Kidney capillary endothelial cell (primary cell): ENCODE data around the gene ATP6V1G1.
"Not testable (repeated sequence)": the region's sequence is repeated elsewhere in the genome, so short reads cannot be mapped to it uniquely, and the experiment has no call there.

ENCODE experiments used
- DNase-seq: peaks from one replicate; pipeline ENCODE4 v3.0.0-alpha.2; 2018; ENCODE audit warnings: low spot score

The ATP6V1G1 gene, protein sequence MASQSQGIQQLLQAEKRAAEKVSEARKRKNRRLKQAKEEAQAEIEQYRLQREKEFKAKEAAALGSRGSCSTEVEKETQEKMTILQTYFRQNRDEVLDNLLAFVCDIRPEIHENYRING

DNA sequence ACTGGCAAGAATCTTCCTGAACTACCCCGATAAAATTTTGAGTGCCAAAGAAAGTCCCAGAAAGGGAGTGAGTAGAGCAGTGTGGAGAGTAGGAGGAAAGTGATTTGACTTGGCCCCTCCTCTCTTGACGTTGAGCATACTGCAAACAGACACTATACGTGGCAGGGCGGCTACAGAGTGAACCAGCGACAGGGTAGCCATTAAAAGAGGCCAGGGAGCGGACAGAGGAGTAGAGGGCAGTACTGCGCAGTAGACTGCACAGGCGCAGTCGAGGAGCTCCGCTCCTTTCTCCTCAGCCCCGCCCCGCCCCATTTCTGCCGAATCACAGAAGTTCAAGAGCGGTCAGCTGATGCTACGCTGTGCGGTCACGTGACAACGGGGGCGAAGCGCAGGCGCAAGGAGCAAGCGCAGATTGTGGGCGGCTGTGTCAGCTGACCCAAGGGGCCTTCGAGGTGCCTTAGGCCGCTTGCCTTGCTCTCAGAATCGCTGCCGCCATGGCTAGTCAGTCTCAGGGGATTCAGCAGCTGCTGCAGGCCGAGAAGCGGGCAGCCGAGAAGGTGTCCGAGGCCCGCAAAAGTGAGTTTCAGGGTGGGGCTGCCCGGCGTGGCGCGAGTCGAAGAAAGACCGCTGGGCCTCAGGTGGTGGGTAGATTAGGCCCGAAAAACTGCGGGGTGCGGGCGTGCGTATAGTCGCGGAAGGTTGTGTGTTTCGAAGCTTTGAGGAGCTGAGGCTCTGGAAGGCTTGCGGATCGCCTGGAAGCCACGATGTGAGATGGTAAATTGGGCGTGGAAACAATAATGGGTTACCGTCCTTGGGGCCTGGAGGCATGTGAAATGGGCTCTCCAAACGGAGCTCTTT is at the start of gene ATP6V1G1:
Gene ATP6V1G1, plus strand, starts transcription at position 425 of the 858 bp plus-strand sequence. Its CDS starts 70 bp downstream, at position 495.
- DNase-seq: peak; percentile 98

DNA sequence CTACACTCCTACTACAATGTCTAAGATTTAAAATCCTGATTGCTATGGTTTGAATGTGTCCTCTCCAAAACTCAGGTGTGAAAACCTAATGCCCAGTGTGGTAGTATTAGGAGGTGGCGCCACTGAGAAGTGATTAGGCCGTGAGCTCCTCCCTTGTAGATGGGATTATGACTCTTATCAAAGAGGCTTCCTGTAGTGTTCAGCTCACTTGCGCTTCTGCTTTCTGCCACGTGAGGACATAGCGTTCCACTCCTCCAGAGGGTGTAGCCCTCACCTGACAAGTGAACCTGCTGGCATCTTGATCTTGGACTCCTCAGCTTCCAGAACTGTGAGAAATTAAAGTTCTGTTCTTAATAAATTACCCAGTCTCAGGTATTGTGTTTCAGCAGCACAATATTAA is 49.3 kb upstream of the ATP6V1G1 start:
- no peak for DNase-seq

DNA sequence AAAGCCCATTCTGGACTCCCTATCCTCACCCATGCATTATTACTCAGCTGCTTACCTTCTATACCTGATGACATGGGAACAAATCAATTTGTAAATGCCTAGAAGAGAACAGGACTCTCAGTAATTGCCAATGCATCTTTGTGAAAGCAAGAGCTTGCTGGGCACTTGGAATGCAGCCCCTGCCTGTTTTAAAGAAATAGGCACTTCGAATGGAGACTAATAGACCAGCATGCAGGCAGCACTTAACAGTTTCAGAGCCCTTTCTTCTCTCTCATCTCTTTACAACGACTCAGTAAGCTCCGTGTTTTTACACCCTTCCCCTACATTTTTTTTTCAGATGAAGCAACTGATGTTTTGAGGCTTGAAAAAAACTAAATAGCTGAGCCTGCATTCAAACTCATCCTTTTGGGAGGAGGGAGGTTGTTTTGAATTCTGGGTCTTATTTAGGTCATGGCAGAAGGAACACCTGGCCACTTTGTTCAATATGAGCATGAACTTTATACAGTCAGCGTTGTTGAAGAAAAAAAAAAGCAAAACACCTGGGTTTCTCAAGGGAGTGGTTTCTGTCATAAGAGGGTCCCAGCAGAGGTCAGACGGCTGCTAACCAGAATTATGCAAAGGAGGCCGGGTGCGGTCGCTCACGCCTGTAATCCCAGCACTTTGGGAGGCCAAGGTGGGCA is 47.7 kb upstream of the ATP6V1G1 start:
- no peak for DNase-seq

DNA sequence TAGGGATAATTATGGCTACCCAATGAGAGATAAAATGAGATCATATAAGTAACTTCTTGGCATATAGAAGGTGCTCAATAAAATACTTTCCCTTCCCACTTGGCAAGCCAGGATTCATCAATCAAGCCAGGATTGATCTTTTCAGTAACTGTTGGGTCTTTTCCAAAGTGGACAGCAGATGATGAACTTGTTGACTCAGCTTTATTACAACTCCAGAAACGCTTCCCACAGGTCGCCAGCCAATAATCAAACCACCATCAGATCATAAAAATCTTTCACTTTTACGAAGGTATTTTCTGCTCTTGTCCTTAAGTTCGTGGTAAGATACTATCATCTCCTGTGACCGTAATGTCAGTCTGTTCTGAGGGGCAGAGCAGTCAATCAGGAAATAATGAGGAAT is 42.5 kb upstream of the ATP6V1G1 start:
- no peak for DNase-seq

DNA sequence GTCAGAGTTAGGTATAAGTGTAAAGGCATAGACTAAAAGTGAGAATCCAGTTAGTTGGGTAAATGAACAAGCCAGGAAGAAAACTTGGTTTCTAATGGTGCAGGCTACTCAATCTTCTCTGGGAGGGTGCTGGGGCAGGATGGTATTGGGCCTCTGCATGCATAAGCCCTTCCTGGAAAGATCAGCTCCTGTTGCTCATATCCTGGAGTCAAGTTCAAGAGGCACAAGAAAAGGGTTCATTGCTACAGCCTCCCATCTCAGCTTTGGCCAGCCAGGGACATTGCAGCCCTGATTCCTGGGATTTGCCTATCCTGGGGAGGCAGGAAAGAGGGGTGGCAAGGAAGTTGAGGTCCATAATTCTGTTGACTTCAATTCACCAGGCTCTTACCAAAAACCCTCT is 40.7 kb upstream of the ATP6V1G1 start:
- DNase-seq: peak; percentile 78

DNA sequence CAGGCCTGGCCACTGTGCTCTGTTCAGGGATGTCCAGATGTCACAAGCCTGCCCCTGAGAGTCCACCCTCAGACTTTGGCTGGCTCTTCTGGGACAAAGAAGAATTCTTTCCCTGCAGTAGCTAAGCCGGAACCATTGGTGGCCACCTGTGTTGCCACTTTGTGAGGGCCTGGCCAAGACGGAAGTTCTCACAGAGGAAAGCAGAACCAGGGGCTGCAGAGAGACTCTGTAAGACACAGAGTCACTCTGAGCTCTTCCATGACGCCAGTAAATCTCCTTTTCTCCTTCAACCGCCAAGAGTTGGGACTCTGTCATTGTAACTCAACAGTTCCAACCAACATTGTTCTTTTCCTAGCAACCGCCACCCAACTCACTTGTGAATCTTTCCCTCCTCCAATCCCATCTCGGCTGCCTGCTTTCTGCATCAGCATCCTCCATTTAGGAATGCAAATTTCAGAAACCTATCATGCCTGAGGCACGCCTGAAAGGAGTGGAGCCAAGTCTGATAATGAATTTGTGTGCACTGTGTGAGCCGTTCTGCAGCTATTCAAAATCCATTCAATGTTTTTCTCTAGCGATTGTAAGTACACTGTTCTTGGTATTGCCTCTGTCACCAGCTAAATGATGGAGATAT is 37.8 kb upstream of the ATP6V1G1 start:
- DNase-seq: no peak

DNA sequence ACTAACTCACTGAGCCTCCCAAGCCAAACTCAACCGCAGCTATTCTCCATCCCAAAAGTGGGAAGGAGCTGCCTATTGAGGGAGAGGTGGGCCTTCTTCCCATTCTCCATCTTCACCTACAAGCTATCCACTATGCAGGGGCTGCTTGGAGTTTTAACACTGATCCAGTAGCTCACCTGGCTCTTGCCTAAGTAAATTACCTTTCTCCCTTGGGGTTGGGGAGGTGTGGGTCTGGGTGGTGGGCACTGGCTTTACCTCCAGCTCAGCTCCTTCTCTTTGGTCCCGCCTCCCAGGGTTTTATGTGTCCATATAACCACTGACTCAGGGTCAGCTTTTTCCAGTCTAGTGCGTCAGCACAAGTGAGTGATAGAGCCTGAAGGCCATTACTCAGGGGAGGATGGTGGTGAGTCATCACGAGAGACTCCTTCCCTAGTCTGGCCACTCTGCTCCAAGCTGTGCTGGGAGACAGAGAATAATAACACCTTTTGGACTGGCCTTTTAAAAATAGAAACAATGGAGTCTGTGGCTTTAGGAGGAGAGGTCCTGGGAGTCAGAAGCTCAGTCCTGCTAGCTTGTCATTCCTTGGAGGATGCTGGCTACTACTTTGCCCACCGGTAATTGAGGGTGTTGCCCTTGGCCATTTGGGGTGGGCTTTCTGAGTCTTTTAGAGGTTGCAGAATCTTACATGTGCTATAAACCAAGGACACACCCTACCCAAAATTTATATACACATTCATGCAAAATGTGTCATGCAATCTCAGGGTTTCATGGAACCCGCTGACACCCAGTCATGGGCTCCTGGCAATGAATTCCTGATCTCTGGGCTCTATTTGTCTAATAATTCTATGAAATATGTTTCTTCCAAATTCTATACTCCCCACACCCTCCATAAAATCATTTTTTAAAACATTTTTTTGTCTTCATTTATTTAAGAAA is 35.6 kb upstream of the ATP6V1G1 start:
- peak; percentile 97 for DNase-seq

DNA sequence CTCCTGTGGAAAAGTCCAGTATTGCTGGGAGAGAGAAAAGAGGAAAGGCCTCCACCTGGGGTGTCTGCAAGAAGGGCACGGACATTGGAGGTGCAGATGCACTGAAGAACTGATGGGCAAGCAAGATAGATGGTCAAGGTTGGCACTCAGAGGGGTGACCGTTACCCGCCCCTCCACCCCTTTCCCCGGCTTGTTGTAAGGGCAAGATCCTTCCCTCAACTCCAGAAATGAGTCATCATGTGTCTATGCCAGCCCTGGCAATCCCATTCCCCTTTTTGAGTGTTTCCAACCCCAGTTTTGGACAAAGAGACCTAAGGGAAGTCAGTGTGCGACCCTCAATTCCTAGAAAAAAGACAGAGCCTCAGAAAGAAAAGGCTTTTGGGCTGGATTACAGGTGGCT is 34.9 kb upstream of the ATP6V1G1 start:
- DNase-seq: no peak

DNA sequence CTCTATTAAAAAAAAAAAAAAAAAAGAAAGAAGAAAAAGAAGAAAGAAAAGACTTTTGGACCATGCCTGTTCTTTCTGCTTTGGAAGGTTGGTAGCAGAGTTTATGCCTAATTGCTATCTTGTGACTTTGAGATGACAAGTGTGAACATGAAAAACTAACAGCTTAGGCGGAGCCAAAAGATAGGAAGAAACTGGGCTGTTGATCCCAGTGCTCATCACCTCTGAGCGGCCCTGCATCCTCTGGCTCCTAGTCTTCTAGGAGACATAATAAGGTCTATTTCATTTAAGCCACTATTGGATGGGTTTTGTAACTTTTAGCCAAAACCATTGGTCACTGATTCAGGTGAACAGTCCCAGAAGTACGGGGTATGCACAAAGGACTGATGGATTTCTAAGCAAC is 34.4 kb upstream of the ATP6V1G1 start:
- no peak for DNase-seq

DNA sequence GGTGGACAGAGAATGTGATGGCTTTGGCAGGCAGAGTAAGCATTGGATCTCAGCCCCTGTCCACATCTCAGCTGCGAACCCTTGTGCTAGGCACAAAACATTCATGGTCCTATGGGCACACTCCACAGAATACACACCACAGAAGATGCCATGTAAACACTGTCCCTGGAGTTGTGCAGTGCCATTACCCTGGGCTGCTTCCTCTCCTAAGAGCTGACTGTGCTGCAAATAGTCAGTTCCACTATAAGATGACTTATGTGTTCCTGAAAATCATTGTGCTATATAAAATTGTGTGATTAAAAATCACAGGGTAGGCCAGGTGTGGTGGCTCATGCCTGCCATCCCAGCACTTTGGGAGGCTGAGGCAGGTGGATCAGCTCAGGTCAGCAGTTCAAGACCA is 31.9 kb upstream of the ATP6V1G1 start:
- DNase-seq: no peak

DNA sequence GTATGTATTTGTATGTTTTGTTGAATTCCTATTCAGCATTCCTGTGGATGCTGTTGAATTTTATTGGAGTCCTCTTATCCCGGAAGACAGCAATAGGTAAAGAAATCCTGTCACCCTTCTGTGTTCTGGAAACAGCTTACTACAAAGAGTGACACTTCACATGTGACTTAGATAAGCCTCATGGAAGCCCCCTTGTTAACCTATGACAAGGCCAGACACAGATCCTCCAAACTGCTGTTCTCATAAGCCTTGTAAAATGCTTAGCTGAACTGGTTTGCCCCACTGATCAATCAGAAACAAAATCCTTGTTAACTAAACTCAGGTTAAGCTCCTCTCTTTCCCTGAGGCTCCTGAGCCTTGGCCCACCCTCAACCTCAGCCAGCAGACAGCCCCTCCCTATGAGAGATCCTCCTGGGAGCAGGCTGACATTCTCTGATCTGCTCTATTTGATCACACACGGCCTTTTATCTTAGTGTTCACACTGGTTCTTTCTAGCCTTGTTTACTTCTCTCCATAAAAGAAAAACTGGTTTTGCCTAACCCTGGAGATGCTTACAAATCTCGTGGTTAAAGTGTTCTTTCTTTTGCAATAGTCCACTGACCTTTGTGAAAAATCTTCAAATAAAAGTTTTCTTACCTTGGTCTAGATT is 29.4 kb upstream of the ATP6V1G1 start:
- no peak for DNase-seq

DNA sequence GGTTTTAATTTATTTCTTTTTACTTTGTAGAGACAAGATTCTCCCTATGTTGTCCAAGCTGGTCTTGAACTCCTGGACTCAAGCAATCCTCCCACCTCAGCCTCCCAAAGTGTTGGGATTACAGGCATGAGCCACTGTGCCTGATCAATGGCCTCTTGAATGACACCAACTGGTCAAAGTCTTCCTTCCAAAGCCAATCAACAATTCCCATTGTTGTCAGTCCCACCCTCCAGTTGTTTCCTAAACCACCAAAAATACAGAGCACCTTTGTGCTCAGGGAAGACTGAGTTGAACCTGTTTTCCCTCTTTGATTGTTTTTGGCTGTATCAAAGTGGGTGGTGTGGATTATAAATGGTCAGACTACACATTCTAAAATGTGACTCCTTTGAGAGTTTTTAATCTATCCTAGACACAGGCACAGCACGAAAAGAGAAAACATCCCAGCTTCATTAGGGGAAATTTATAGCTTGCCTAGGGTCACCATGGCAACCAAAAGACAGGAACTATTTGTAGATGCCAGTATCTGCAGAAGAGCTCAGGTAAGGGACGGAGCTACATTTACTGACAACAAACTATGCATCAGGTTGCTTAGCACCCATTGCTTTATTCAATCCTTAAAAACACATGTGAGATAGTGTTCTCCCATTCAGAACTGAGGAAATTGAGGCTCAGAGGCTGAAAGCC is 27.6 kb upstream of the ATP6V1G1 start:
- DNase-seq: no peak

DNA sequence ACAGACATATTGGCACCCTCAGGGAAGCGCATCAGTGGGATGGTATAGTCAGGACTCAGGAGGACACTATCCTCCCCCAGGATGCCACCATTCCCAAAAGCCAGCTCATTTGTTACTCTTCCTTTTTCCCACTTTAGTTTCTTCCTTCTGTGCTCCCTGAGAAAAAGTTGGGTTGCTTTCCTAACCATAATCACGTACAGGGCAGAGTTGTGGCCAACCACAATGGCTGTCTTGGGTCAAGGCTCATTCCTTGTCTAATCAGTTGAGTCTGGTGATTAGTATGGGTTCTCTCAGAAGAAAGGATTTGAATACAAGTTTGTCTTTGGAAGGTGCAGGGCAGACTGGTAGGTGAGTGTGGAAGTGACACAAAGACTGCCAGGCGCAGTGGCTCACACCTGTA is 26.6 kb upstream of the ATP6V1G1 start:
- no peak for DNase-seq

DNA sequence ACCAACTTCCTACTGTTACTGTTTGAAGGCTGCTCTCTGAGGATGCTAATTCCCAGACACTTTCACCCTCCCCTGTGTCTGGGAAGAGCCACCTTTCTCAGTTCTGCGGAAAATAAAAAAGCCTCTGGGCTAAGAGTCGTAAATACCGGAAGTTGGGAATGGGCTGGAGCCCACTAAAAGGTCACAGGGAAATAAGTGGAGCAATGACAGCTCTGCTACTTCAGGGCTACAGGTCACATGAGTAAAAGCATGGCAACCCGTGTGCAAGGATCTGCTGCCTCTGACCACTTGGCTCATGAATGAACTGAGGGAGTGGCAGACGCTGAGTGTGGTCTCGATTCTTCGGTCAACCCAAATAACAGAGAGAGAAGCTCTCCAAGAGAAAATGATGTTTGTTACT is 25.8 kb upstream of the ATP6V1G1 start:
- DNase-seq: no peak

DNA sequence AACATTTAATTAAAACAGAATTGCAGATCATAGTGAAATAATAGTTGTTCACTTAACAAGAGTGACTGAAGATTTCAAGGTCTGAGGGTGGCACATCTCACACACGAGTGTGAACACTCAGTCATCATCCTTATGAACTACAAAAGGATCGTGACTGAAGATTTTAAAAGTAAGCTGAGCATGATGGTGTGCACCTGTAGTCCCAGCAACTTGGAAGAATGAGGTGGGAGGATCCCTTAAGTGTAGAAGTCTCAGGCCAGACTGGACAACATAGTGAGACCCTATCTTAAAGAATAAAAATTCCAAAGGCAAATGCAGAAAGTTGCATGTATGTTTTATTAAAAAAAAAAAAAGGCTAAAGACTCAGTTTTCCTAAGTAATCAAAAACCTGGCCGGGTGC is 22.4 kb upstream of the ATP6V1G1 start:
- no peak for DNase-seq

DNA sequence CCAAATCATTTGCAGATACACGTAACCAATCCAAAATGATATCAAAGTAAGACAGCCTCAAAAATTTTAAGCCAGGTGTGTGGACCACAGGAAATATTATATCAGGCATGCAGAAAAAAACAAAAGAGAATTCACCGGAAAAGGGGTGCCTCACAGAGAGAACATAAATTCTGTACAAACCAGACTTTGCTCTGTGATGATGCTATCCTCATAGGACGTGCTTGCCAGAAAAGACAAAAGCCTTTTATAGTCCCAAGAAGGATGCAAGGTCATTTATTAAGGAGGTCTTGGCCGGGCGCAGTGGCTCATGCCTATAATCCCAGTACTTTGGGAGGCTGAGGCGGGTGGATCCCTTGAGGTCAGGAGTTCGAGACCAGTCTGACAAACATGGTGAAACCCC is 16.8 kb upstream of the ATP6V1G1 start:
- no peak for DNase-seq

DNA sequence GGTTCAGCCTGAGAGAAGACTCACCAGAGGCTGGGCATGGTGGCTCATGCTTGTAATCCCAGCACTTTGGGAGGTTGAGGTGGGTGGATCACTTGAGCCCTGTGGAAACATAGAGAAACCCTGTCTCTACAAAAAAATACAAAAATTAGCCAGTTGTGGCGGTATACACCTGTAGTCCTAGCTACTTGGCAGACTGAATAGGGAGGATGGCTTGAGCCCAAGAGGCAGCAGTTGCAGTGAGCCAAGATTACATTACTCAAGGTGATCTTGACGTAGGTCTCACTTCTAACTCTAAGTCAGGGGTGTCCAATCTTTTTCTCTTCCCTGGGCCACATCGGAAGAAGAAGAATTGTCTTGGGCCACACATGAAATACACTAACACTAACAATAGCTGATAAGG is 16.2 kb upstream of the ATP6V1G1 start:
- DNase-seq: no peak

DNA sequence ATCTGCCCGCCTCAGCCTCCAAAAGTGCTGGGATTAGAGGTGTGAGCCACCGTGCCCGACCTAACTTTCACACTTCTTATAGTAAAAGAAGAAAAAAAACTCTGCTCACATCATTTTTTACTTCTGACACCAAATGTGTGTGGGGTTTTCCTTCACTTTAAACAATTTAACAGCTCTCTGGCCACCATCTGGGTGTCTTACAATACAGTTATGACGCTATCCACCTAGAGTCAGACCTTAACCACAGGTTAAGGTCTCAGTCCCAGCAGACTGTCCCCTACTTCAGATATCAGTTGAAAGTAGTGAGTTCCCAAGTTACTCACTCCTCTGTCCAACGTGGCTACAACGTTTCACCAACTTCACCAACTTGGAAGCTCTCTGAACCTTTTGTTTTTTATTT is 15.4 kb upstream of the ATP6V1G1 start:
- DNase-seq: no peak

DNA sequence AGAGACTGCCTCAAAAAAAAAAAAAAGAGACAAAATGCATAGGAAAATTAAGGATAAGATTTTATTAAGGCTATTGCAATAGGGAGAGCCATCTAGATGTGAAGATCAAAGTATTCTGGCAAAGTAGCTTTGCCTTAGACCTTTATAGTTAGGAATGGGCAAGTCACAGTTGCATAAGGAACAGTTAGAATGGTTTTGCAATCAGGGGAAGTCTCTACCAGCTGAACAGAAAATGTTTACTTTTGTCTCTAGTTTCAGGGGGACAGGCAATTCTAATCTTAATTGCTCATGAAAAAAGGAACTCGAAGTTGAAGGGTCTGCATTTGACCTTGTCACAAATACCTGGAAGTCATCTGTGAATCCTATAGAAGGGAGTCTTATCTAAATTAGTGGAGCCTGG is 13.1 kb upstream of the ATP6V1G1 start:
- no peak for DNase-seq

DNA sequence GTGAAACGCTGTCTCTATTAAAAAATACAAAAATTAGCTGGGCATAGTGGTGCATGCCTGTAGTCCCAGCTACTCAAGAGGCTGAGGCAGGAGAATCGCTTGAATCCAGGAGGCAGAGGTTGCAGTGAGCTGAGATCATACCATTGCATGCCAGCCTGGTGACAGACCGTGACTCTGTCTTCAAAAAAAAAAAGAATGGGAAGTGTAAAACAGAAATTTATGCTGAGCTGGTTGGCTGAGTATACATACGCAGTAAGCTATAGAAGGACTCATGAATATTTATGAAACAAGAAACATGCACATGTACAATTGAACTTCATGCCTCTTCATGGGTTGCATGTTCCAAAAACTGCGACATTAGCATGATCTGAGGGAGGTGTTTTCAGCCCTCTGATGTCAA is 10.8 kb upstream of the ATP6V1G1 start:
- DNase-seq: not testable (repeated sequence)

DNA sequence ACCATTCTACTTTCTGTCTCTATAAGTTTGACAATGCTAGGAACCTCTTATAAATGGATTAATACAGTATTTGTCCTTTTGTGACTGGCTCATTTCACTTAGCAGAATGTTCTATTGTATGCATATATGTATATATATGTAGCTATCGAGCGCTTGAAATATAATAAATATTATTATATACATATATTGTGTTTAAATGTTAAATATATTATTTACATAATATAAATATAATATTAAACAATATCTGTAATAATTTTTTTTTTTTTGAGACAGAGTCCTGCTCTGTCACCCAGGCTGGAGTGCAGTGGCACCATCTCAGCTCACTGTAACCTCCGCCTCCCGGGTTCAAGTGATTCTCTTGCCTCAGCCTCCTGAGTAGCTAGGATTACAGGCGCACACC is 9.4 kb upstream of the ATP6V1G1 start:
- DNase-seq: not testable (repeated sequence)
